Fibroblast of lung (primary cell): ENCODE measurements around the gene EVPL. TPM values are rescaled to one million over a fixed set of nuclear protein-coding genes. Genes with fewer than 3 reads are reported as not detected.

Experiments
- DNase-seq, 2 donors: peaks; one replicate each; pipeline versions ENCODE4 v3.0.0 to v3.0.0-alpha.2; 2010; ENCODE audit warnings: low read depth in 2 of 2
- H2AFZ ChIP-seq: 2 replicates; pipeline ENCODE4 v1.5.1; 2012; ENCODE audit warnings: low read length, control low read depth, inconsistent platforms
- H3K27ac ChIP-seq: 2 replicates; pipeline ENCODE4 v1.5.1; 2011; ENCODE audit warnings: low read length, control low read depth; ENCODE audit not compliant: insufficient read depth
- H3K27me3 ChIP-seq: 2 replicates; pipeline ENCODE4 v1.5.1; 2011; ENCODE audit warnings: mild to moderate bottlenecking, low read length; ENCODE audit not compliant: control insufficient read depth, insufficient read depth
- H3K36me3 ChIP-seq: 2 replicates; pipeline ENCODE4 v1.5.1; 2011; ENCODE audit warnings: low read length; ENCODE audit not compliant: control insufficient read depth, insufficient read depth
- H3K4me1 ChIP-seq: 2 replicates; pipeline ENCODE4 v1.5.1; 2011; ENCODE audit warnings: low read length; ENCODE audit not compliant: control insufficient read depth, insufficient read depth; ENCODE audit errors: extremely low read depth
- H3K4me2 ChIP-seq: 2 replicates; pipeline ENCODE4 v1.5.1; 2011; ENCODE audit warnings: low read length, control low read depth; ENCODE audit not compliant: insufficient read depth; ENCODE audit errors: extremely low read depth
- H3K4me3 ChIP-seq, 4 experiments: fragments of 200-600 bp in 1 of 4; sonication (generic) in 1 of 4; replicated peaks in 1 of 4; 2 replicates each; pipeline ENCODE4 v1.5.1; 2011 to 2016; ENCODE audit warnings: low read length in 4 of 4, low read depth in 3 of 4, mild to moderate bottlenecking in 3 of 4, control low read depth in 2 of 4, inconsistent platforms in 1 of 4, mixed read lengths in 1 of 4; ENCODE audit not compliant: insufficient read depth in 1 of 4; ENCODE audit errors: control extremely low read depth in 1 of 4
- H3K79me2 ChIP-seq: 2 replicates; pipeline ENCODE4 v1.5.1; 2012; ENCODE audit warnings: mild to moderate bottlenecking, low read length, inconsistent platforms; ENCODE audit not compliant: control insufficient read depth, insufficient read depth
- H3K9ac ChIP-seq: 2 replicates; pipeline ENCODE4 v1.5.1; 2011; ENCODE audit warnings: mild to moderate bottlenecking, low read length, control low read depth; ENCODE audit not compliant: insufficient read depth
- H3K9me3 ChIP-seq: 2 replicates; pipeline ENCODE4 v1.5.1; 2012; ENCODE audit warnings: low read depth, low read length; ENCODE audit not compliant: control insufficient read depth, insufficient read depth
- H4K20me1 ChIP-seq: 2 replicates; pipeline ENCODE4 v1.5.1; 2011; ENCODE audit warnings: low read length; ENCODE audit not compliant: control insufficient read depth, insufficient read depth; ENCODE audit errors: extremely low read depth
- CTCF ChIP-seq, 2 donors: IDR thresholded peaks in 1 of 2; conservative IDR thresholded peaks in 1 of 2; 1 replicate in 1 of 2; 2 replicates in 1 of 2; pipeline ENCODE4 v1.5.1; 2011 to 2012; ENCODE audit warnings: low read length in 2 of 2, control low read depth in 1 of 2, inconsistent platforms in 1 of 2, low read depth in 1 of 2, mild to moderate bottlenecking in 1 of 2
- EZH2 ChIP-seq: IDR thresholded peaks from 2 replicates; pipeline ENCODE4 v1.5.1; 2012; ENCODE audit warnings: low read length, control low read depth, mild to moderate bottlenecking; ENCODE audit errors: missing control alignments
- polyA plus RNA-seq, 2 donors: library from polyadenylated mRNA; depleted of rRNA in 1 of 2; stranded (reverse) in 1 of 2; unstranded in 1 of 2; fragments of >200 nt; gene quantifications; 2 replicates each; pipeline ENCODE4 v1.2.1, GENCODE V29; 2011 to 2012; ENCODE audit warnings: missing spikeins in 1 of 2
- total RNA-seq: library from RNA; depleted of rRNA; stranded (reverse); fragments of >200 nt; gene quantifications from 2 replicates; pipeline ENCODE4 v1.2.1, GENCODE V29; 2014

The EVPL gene
- total and polyA plus RNA-seq, 2 donors (not counting 1 experiment from before 2014, with no cell fraction given): not detected

- H3K79me2 ChIP-seq: no peaks in the 10 kb centered on the region
- no peak overlapping the region for H3K27ac ChIP-seq
- H3K27me3 ChIP-seq: no peaks in the 10 kb centered on the region
- H3K4me3 ChIP-seq: no peak overlapping the region
- no peak overlapping the region for H2AFZ ChIP-seq
- H3K4me1 ChIP-seq: no peaks in the 10 kb centered on the region
- TF ChIP-seq CTCF (conservative IDR thresholded peaks at IDR 0.05 in 1 of 2, IDR thresholded peaks at IDR 0.05 in 1 of 2; ENCODE audit: low read depth in 1 of 2, low read length in 2 of 2): no peak
- TF ChIP-seq EZH2: no peak
- H4K20me1 ChIP-seq: no peaks in the 10 kb centered on the region
- no peak overlapping the region for H3K9ac ChIP-seq
- H3K36me3 ChIP-seq: no peaks in the 10 kb centered on the region
- no peak for DNase-seq
- no peak overlapping the region for H3K4me2 ChIP-seq
- H3K9me3 ChIP-seq: no peaks in the 10 kb centered on the region
Observed at GRCh38 chr17:76008208-76008607, 18.9 kb downstream of the EVPL start.

- no peaks in the 10 kb centered on the region for H3K79me2 ChIP-seq
- no peaks in the 10 kb centered on the region for H3K4me1 ChIP-seq
- no peak for TF ChIP-seq CTCF (conservative IDR thresholded peaks at IDR 0.05 in 1 of 2, IDR thresholded peaks at IDR 0.05 in 1 of 2; ENCODE audit: low read depth in 1 of 2, low read length in 2 of 2)
- no peak for TF ChIP-seq EZH2
- H3K27ac ChIP-seq: no peak overlapping the region
- H3K27me3 ChIP-seq: no peaks in the 10 kb centered on the region
- no peaks in the 10 kb centered on the region for H3K36me3 ChIP-seq
- no peaks in the 10 kb centered on the region for H4K20me1 ChIP-seq
- no peak for DNase-seq
- H3K4me2 ChIP-seq: no peak overlapping the region
- no peak overlapping the region for H2AFZ ChIP-seq
- H3K9ac ChIP-seq: no peak overlapping the region
- H3K9me3 ChIP-seq: no peaks in the 10 kb centered on the region
- H3K4me3 ChIP-seq: no peak overlapping the region
Observed at GRCh38 chr17:76007850-76008165, 19.3 kb downstream of the EVPL start.

- H3K27ac ChIP-seq: no peak overlapping the region
- H4K20me1 ChIP-seq: no peaks in the 10 kb centered on the region
- H3K27me3 ChIP-seq: no peaks in the 10 kb centered on the region
- no peak for TF ChIP-seq CTCF (conservative IDR thresholded peaks at IDR 0.05 in 1 of 2, IDR thresholded peaks at IDR 0.05 in 1 of 2; ENCODE audit: low read depth in 1 of 2, low read length in 2 of 2)
- no peak for TF ChIP-seq EZH2
- no peak overlapping the region for H3K9ac ChIP-seq
- H3K4me2 ChIP-seq: no peak overlapping the region
- H3K9me3 ChIP-seq: no peaks in the 10 kb centered on the region
- no peaks in the 10 kb centered on the region for H3K4me1 ChIP-seq
- no peak overlapping the region for H3K4me3 ChIP-seq
- no peaks in the 10 kb centered on the region for H3K36me3 ChIP-seq
- DNase-seq: no peak
- H2AFZ ChIP-seq: no peak overlapping the region
- no peaks in the 10 kb centered on the region for H3K79me2 ChIP-seq
Observed at GRCh38 chr17:76007131-76007849, 19.8 kb downstream of the EVPL start.
